Activated CD8-positive, alpha-beta memory T cell treated with anti-CD3 and anti-CD28 coated beads, Interleukin-2, amount 10 ng/mL, durations not matched to agents 7 days and 5 days (primary cell): ENCODE data around the gene UBB. TPM values are rescaled to one million over a fixed set of nuclear protein-coding genes. Genes with fewer than 3 reads are reported as not detected.
A peak's percentile ranks its signal among the peaks of the same experiment; 100 is the strongest.

Source experiments
- ATAC-seq: fragments of 150-1000 bp; cut with Tn5 transposase; one replicate; pipeline ENCODE4 v1.10.0; 2021; ENCODE audit warnings: moderate library complexity
- CTCF ChIA-PET: fragments of 350-600 bp; sonication (Branson Sonifier 250); formaldehyde crosslinking; loops from one replicate; lab custom pipeline; 2021; ENCODE audit warnings: antibody characterized with exemption; lab: Charles Lee
- DNase-seq: peaks from one replicate; pipeline ENCODE4 v3.0.0-alpha.2; 2020
- H3K27ac Mint-ChIP-seq: one replicate; pipeline ENCODE4 v1.8.0; 2021; ENCODE audit warnings: mild to moderate bottlenecking, mixed read lengths
- H3K27me3 Mint-ChIP-seq: one replicate; pipeline ENCODE4 v1.8.0; 2021; ENCODE audit warnings: mixed read lengths
- H3K36me3 Mint-ChIP-seq: one replicate; pipeline ENCODE4 v1.8.0; 2021; ENCODE audit warnings: mild to moderate bottlenecking, mixed read lengths
- H3K4me1 Mint-ChIP-seq: one replicate; pipeline ENCODE4 v1.8.0; 2021; ENCODE audit warnings: mixed read lengths
- H3K4me3 Mint-ChIP-seq: one replicate; pipeline ENCODE4 v1.8.0; 2021; ENCODE audit warnings: mild to moderate bottlenecking, moderate library complexity, mixed read lengths
- H3K9me3 Mint-ChIP-seq: one replicate; pipeline ENCODE4 v1.8.0; 2022; ENCODE audit warnings: low read depth, mixed read lengths
- total RNA-seq, 2 experiments: library from RNA; stranded (reverse); gene quantifications; one replicate each; pipeline ENCODE4 v1.2.3, GENCODE V29; 2021

UBB gene
- total RNA-seq, 2 experiments from 2014 or later = 1,297 to 1,567 TPM

DNA sequence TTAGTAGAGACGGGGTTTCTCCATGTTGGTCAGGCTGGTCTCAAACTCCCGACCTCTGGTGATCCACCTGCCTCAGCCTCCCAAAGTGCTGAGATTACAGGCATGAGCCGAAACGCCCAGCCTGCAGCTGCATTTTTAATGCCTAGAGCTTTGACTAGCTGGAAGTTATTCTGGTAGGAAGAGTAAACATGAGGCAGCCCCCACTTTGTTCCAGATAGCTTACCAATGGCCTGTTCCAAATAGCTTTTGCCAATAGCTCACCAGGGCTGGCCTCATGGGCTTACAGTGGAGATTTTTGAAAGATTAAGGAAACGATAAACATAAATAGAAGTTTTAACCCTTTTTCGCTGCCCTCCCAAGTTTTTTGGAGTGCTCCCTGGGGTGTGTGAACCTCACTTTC lies 44.3 kb downstream of the UBB start:
- DNase-seq (no peak), ATAC-seq (no peak)
- Mint-ChIP-seq H3K4me1 (peaks cover 5% of the 10 kb centered on the region), H3K4me3 (no peak overlapping the region), H3K9me3 (no peaks in the 10 kb centered on the region), H3K27me3 (no peaks in the 10 kb centered on the region), H3K36me3 (peaks cover 34% of the 10 kb centered on the region), H3K27ac (no peak overlapping the region)
- CTCF ChIA-PET = interaction anchor here (0.8 kb wide), 1 partner anchor 16 kb away, joined by 3 read pairs; no protein-coding TSS in a partner anchor

DNA sequence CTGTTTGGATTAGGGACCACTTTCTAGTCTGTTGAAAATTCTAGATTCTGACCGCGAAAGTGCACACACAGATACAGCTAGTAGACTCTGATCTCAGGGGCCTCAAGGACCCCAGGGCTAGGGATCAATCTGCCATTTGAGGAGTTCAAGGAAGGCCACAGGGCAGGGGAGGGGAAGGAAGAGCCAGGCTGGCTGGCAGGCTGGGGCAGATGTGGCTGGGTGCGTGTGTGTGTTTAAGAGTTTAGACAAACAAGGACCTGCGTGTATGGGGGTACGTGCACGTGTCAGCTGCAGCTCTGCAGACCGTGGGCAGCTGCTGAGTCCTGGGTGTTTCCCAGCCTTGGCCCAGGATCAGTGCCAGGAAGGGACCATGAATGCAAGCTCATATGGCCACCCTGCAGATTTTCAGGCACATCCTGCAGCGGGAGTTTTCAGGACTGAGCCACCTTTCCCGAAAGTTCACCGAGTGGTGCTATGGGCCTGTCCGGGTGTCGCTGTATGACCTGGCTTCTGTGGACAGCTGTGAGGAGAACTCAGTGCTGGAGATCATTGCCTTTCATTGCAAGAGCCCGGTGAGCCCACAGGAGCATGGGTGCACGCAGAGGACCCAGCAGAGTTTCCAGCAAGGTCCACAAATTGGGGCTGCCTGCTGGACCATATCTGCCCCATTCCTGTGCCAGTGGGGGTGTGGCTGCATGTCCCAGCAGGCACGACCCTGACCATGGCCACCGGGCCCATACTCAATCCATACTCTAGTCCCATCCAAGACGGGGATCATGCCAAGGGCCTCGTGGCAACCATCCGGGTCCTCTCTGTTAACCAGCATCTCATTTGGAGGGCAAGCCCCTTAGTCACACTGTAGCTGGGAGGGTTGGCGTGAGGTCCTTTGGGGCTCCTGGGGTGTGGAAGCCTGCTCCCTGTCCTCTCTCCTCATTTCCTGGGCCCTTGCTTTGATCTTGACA lies 45.1 kb downstream of the UBB start:
- no peak for ATAC-seq
- Mint-ChIP-seq H3K9me3 (no peaks in the 10 kb centered on the region), H3K27ac (no peak overlapping the region), H3K36me3 (peaks cover 30% of the 10 kb centered on the region), H3K4me3 (no peak overlapping the region), H3K4me1 (peaks cover under 1% of the 10 kb centered on the region), H3K27me3 (no peaks in the 10 kb centered on the region)
- no peak for DNase-seq
- CTCF ChIA-PET = no interaction called here

DNA sequence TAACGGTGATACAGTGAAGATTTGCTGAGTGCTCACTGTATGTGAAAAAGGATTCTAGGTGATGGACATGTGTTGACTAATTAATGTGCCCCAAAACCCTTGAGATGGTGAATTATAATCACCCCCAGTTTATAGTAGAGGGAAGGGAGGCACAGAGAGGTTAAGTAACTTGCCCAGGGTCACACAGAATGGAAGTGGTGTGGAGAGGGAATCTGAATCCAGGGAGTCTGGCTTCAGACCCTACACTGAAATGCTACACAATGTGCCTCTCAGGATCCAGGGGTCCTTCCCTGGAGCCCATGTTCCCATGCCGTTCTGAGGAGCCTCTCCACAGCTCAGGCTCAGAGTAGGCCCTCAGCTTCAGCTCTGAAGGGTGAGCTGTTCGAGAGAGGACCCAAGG lies 46.1 kb downstream of the UBB start:
- no peak for DNase-seq
- Mint-ChIP-seq H3K36me3 (peaks cover 27% of the 10 kb centered on the region), H3K9me3 (no peaks in the 10 kb centered on the region), H3K4me1 (no peaks in the 10 kb centered on the region), H3K27me3 (no peaks in the 10 kb centered on the region), H3K27ac (no peak overlapping the region), H3K4me3 (no peak overlapping the region)
- CTCF ChIA-PET = interaction anchor here (1.1 to 1.8 kb wide), 6 partner anchors 8 to 95 kb away, joined by 4 to 13 read pairs (median 6); partner anchors contain the start of gene TRPV2
- no peak for ATAC-seq

DNA sequence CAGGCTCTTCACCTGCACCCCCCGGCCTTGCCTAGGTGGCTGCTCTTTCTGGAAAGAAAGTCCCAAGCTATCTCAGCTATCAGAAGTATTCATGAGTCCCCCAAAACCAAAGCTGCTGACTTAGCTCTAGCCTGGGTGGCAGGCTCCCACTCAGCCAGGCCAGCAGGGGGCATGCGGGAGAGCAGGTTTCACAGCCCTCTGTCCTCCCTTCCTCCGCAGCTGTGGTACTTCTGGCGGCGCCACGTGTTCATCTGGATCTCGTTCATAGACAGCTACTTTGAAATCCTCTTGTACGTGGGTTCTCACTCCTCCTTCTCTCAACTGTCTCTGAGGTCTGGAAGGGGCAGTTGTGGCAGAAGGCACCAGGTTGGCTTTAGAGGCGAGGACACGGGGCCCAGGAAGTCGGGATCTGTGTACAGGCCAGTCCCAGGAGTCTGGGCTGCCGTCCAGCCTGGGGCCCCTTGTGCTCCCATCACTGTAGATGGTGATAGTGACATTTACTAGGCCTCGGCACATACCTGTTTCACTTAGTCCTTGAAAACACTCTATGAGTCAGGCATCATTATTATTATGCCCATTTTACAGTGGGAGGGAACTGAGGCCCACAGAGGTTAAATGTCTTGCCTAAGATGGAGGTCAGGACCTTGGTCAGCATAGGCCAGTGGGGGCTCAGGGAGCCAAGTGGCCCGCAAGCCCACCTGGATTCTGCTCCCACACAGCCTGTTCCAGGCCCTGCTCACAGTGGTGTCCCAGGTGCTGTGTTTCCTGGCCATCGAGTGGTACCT lies 47.4 kb downstream of the UBB start:
- peaks cover 27% of the 10 kb centered on the region for H3K36me3 Mint-ChIP-seq
- DNase-seq (no peak), ATAC-seq (peak; percentile 67)
- H3K4me3 Mint-ChIP-seq = no peak overlapping the region
- H3K27me3 Mint-ChIP-seq = no peaks in the 10 kb centered on the region
- CTCF ChIA-PET = interaction anchor here (0.7 to 1.8 kb wide), 10 partner anchors 9 to 94 kb away, joined by 3 to 13 read pairs (median 5); partner anchors contain the start of gene TRPV2
- no peaks in the 10 kb centered on the region for H3K4me1 Mint-ChIP-seq
- no peak overlapping the region for H3K27ac Mint-ChIP-seq
- no peaks in the 10 kb centered on the region for H3K9me3 Mint-ChIP-seq

DNA sequence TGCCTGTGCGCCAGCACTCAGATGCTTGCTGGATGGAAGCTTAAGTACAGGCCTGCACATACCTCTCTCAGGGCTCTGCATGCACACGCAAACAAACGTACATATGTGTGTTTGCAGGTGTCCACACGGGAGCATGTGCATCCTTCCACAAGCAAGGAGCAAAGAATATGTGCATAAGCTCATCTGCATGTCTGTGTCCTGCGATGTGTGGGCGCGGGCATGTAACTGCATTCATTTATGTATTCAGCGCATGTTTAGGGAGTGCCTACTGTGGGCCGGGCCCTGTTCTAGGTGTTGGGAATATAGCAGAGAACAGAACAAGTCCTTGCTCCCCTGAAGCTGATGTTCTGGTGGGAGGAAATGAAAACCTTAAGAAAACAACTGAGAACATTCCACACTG lies 48.2 kb downstream of the UBB start:
- CTCF ChIA-PET = interaction anchor here (1.2 to 1.5 kb wide), 4 partner anchors 9 to 92 kb away, joined by 3 to 4 read pairs (median 3); partner anchors contain the start of gene TRPV2
- no peak overlapping the region for H3K27ac Mint-ChIP-seq
- no peak overlapping the region for H3K4me3 Mint-ChIP-seq
- no peaks in the 10 kb centered on the region for H3K9me3 Mint-ChIP-seq
- no peak for ATAC-seq
- no peaks in the 10 kb centered on the region for H3K27me3 Mint-ChIP-seq
- DNase-seq = no peak
- H3K4me1 Mint-ChIP-seq = no peaks in the 10 kb centered on the region
- H3K36me3 Mint-ChIP-seq = peaks cover 25% of the 10 kb centered on the region

DNA sequence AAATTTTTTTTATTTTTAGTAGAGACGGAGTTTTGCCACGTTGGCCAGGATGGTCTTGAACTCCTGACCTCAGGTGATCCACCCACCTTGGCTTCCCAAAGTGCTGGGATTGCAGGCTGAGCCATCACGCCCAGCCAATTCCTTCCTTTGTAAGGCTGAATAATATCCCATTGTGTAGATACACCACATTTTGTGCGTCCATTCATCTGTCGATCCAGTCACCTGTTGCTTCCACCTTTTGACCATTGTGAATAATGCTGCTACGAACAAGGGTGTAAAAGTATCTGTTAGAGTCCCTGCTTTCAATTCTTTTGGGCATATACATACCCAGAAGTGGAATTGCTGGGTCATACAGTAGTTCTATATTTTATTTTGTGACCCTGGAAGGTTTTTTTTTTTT lies 49.8 kb downstream of the UBB start:
- H3K4me1 Mint-ChIP-seq = peaks cover 4% of the 10 kb centered on the region
- H3K4me3 Mint-ChIP-seq = no peak overlapping the region
- no peaks in the 10 kb centered on the region for H3K9me3 Mint-ChIP-seq
- CTCF ChIA-PET = interaction anchor here (1.4 kb wide), 1 partner anchor 77 kb away, joined by 3 read pairs; the partner anchor contains the start of gene CENPV
- DNase-seq (no peak), ATAC-seq (no peak)
- H3K27me3 Mint-ChIP-seq = no peaks in the 10 kb centered on the region
- no peak overlapping the region for H3K27ac Mint-ChIP-seq
- H3K36me3 Mint-ChIP-seq = peaks cover 23% of the 10 kb centered on the region

DNA sequence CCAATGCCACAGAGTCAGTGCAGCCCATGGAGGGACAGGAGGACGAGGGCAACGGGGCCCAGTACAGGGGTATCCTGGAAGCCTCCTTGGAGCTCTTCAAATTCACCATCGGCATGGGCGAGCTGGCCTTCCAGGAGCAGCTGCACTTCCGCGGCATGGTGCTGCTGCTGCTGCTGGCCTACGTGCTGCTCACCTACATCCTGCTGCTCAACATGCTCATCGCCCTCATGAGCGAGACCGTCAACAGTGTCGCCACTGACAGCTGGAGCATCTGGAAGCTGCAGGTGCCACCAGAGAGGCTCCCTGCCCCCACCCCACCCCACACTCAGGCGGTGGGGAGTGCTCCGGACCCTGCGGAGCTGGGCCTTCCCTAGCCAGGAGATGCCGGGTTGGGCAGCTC lies 51.1 kb downstream of the UBB start:
- CTCF ChIA-PET = interaction anchor here (0.8 to 1.4 kb wide), 3 partner anchors 21 to 79 kb away, joined by 3 read pairs; partner anchors contain the start of gene CENPV

More for the DNA sequence above, 51.1 kb downstream of the UBB start:
- Mint-ChIP-seq H3K27me3 (no peaks in the 10 kb centered on the region), H3K4me3 (no peak overlapping the region), H3K9me3 (no peaks in the 10 kb centered on the region), H3K36me3 (peaks cover 15% of the 10 kb centered on the region), H3K27ac (no peak overlapping the region), H3K4me1 (peaks cover 4% of the 10 kb centered on the region)
- ATAC-seq (no peak), DNase-seq (no peak)

Other genes starting within 250 kb of the UBB start
- gene NCOR1, start 165.6 kb upstream of the UBB start, total RNA-seq = 100 to 1,000 TPM; 166 to 175 TPM
- 10 to 100 TPM; 27.9 to 37.6 TPM for gene PIGL, start 163.9 kb upstream of the UBB start, total RNA-seq
- 10 to 100 TPM; 17.2 to 20.4 TPM for gene CENPV, start 27.6 kb upstream of the UBB start, total RNA-seq
- 100 to 1,000 TPM; 124 to 129 TPM for gene TRPV2, start 34.5 kb downstream of the UBB start, total RNA-seq
- gene LRRC75A, start 111.1 kb downstream of the UBB start, total RNA-seq = 1 to 10 TPM; 3.0 to 4.6 TPM
- gene ZNF287, start 188.1 kb downstream of the UBB start, total RNA-seq = 1 to 10 TPM; 4.8 to 7.9 TPM